Fibroblast of skin of left biceps (primary cell): ENCODE measurements around the gene SPACA9.

Source experiments
- DNase-seq, 2 experiments: peaks; one replicate each; pipeline ENCODE4 v3.0.0-alpha.2; 2013; ENCODE audit warnings: low read depth in 2 of 2

Gene SPACA9

DNA sequence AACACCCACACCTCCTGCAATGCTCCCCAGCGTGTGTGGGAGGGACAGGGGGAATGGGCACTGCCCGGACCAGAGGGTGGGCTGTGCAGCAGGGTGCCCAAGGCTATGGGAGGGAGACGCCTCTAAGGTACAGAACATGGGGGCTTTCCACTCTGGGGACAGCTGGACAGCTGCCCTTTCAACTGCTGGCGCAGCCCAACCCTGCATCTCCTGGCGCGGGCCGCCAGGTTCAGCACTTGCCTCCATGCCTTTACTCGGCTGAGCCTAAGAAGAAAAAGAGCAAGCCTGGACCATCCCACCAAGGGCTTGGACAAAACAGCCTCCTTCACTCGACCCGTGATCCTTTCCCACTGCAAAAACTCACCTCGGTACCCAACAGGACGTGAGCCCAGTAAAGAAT, 15.6 kb upstream of the SPACA9 start:
- no peak for DNase-seq

- no peak for DNase-seq
Observed at GRCh38 chr9:132864277-132864676, 14.4 kb upstream of the SPACA9 start.

GRCh38 chr9:132864691-132865090, 14.0 kb upstream of the SPACA9 start:
- DNase-seq: no peak

GRCh38 chr9:132866898-132867297, 11.8 kb upstream of the SPACA9 start:
- no peak for DNase-seq

DNA sequence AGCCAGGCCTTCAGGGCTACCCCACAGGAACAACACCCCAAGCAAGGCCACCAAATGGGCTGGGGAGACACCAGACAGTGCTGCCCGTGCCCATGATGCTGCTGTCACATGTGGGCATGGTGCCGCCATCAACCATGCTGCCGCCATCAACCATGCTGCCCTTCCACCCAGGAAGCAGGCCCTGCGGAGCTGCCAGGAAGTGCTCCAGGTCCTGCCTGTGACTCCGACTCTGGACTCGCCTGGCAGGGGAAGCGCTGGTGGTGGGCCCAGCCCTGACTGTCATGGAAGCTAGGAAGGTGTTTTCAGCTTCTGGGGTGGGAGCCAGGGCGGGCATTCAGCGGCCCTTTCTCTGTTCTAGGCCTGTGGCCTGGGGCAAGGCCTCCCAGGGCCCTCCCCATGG, 9.4 kb upstream of the SPACA9 start:
- no peak for DNase-seq

DNA sequence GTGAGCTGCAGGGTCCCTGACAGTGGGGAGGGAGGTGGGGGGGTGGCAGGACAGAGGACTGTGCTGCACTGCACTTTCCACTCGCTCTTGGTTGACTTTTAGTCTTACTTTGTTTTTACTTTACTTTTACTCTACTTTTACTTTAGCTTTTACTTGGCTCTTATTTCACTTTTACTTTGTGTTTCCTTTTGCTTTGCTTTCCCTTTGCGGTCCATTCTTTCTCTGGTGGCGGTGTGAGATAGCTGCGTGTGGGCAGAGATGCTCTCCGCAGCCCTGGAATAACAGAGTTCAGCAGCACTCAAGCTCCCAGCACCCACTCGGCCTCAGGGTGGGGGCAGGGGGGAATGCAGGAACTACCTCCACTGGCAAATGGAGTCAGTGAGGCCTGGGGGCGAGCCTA, 5.3 kb upstream of the SPACA9 start:
- DNase-seq: no peak

GRCh38 chr9:132875159-132875558, 3.5 kb upstream of the SPACA9 start:
- no peak for DNase-seq

GRCh38 chr9:132876849-132877248, 1.8 kb upstream of the SPACA9 start:
- no peak for DNase-seq

DNA sequence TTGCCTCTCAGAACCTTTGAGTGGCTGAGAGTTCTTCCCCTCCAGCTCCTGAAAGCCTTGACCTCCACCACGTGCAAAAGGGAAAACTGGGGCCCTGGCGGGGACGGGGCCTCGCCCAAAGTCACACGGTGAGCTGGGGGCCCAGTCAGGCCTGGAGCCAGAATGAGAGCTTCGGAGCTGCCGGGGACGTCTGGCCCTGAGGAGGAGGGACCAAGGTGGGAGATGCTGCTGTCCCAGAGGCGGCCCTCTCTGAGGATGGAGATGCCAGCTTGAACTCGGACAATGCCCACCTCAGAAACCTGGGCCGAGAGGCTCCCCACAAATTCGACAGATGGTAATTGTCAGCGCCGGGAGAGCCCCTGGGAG, 1.3 kb upstream of the SPACA9 start:
- no peak for DNase-seq

DNA sequence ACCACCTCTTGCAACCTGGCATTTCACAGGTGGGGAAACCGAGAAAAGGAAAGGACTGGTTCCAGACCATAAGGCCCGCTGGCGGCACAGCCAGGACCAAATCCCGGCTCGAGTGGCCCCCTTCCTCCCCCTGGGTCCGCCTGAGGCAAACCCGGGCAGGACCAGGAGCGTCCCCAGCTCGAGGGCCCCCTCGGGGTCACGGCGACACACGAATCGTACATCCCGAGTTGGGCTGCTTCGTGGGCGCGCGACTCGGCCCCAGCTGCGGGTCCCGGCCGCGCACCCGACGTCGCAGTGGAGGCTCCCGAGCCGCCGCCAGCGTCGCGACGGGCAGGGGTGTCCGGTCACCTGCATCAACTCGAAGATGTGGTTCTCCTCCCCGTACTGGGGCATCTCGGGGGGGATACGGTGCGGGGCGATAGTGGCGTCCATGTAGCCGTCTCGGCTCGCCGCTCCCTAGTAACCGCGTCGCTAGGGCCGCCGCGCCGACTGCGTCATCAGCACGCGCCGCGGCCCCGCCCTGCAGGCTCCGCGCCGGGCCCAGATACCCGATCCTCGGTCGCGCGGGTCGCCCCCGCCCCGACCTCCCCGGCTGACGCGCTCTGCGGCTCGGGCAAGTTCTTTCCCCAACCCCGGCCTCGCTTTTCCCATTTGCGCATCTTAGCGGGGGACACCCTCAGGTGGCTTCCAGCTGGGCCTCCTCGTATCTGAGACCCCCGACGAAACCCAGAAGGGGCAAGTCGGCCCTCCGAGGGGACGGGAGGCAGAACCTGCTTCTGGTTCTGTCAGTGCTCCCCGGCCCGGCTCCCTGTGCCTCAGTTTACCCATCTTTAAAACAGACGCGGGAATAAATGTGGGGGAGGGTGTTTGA, 639 bp upstream of the SPACA9 start, which contains the start of gene AK8:
TSS of gene AK8 (minus strand) at position 461 of the 871 bp plus-strand sequence. CDS start at position 432, 29 bp downstream.
- peak; percentile 30 to 43 for DNase-seq

DNA sequence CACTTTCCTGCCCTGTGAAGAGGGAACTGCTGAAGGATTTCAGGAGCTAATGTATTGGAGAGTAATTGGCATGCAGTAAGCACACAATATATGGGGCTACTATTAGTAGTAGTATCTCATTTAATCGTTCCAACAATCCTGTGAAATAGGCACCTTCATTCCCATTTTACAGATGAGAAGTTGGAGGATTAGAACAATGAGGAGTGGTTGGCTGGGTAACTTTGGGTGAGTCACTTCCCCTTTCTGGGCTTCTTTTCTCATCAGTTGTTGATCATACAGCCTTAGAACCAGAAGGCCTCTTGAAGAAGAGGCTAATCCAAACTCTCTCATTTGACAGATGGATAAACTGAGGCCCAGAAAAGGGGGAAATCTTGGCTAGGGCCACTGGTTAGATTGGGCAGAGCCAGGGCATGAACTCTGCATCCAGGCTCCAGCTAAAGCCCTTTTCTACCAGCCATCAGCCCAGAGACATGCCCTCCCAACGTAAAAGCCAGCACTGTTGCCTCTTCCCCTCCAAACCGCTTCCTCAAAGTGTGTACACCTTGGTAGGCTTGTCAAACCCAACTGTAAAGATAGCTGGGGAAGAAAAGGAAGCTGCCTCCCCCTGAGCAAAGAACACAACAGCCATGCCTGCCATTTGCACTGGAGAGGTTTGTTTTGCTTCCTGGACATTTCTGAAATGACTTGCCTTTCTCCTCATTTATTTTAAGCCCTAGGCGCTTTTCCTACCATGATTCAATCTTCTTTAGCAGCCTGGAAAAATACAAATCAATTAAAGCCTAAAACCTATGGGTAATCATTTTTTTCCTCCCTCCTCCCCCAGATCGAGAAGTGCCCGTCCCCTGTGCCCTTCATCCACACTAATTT, 992 bp downstream of the SPACA9 start:
- no peak for DNase-seq

DNA sequence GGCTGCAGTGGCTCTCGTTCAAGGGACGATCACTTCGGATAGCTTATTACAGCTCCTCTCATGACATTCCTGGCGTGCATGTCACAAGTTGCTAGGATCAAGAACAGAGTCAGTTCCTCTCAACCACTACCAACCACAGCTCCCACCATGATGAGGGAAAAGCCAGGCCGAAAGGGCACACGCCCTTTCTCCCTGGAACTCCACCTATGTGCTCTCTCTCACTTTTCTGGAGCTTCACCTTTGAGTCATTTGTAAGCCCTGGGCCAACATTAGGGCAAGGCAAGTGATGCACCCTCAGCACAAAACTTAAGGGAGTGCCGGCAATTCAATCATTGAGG, 1.6 kb downstream of the SPACA9 start:
- no peak for DNase-seq

DNA sequence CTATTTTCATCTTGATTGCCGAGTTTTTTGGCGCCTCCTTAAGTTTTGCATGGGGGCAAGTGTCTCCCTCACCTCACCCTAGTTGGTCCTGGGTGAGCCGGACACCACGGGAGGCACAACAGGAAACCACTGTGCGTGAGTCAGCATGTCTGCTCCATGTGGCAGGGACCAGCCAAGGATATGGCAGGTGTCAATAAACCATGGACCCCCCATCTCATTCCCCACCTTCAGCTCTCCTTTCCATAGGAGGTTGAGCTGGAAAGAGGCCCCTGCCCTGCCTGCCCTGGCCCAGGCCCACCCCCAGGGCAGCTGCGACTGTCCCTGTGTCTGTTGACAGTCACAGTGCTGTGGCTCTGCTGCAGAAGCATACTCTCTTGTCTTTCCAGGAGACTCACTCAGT, 3.1 kb downstream of the SPACA9 start:
- no peak for DNase-seq

GRCh38 chr9:132882616-132883015, 3.9 kb downstream of the SPACA9 start:
- DNase-seq: no peak

DNA sequence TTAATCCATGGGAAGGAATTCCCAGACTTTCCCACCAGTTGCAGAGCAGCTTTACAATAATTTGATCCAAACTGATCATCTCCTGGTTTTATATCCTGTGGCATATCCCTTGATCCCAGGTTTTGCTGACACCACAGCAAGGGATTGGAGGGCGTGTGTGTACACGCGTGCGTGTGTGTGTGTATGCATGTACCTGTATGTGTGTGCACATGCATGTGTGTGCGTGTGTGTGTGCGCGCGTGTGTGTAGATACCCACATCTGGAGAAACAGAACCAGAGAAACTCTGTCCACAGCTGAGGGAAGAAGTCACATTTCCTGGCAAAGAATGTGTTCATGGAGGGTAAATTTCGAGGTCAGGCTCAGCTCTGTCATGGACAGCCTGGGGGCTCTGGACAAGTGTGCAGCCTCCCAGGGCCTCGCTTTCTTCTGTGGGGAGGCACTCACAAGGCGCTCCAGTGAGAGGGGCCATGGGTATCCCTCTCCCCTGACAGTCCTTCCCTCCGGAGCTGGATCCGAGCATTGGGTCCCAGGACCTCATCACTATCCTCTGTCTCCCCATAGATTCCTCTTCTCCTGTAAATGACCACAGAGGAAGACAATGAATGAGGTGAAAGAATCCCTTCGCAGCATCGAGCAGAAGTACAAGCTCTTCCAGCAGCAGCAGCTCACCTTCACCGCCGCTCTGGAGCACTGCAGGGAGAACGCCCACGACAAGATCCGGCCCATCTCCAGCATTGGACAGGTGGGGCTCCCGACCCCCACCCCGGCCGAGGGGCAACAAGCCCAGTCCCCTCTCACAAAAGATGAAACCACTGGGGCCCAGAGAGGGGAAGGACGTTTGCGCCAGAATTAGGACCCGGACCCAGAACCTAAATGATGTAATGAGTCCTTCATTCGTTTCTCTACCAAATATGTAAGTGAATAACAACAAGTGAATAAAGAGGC, 4.9 kb downstream of the SPACA9 start:
- no peak for DNase-seq

DNA sequence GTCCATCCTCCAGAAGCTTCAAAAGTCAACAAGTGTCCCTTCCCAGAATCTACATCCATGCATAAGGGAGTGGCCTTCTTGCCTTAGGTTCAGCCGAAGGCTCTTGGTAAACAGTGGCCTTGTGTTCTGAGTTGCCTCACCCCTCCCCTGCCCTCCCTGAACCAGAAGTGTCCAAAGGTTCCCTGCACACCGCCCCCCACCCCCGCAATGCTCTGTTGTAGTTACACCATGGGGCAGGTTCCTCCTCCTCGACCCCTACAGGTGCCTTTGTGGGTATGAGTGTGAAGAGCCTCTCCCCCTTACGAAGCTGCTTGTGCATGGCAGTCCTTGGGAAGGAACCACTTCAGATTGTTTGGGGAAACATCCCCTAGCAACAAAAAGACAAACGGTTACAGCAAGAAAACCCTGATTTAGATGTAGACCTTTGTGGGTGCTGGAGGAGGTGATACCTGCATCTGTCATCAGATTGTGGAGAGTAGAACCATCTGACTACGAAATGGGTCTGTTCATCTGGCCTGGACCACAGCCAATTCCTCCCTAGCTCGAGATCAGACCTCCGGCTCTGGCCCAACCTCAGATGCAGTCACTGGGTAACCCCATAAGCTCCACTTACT, 7.1 kb downstream of the SPACA9 start:
- no peak for DNase-seq

GRCh38 chr9:132886334-132886725, 7.6 kb downstream of the SPACA9 start:
- DNase-seq: no peak

DNA sequence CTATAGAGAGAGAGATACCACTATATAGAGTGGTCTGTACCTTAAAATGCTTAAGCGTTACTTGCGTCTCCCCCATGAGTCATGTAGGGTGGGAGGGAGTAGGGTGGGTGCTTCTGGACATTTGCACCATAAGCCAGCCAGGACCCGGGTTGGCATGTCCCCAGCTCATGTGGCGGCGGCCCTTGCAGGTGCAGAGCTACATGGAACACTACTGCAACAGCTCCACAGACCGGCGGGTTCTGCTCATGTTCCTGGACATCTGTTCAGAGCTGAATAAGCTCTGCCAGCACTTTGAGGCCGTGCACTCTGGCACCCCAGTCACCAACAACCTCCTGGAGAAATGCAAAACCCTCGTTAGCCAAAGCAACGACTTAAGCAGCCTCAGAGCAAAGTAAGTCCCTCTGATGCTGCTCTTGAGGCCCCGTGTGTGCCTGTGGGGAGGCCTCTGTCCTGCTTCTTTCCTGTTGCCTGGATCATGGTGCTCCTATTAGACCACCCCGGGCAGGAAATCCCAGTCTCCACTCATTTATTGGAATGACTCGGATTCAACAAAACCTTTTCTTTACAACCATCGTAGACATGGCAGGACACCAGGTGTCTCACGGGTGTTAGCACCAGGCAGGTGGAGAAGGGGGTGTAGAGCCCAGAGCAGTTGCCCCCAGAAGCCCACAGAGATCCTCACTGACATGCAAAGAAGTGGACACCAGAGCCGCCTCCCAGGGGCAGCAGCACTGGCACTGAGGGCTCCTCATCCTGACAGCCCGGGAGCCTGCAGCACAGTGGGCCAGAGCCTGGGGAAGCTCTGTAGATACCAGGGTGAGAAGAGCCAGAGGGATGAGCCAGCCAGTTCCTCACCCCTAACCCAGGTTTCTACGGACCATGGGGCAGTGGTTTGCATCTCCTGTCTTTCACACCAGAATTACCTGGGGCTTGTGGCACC, 8.8 kb downstream of the SPACA9 start:
- no peak for DNase-seq

GRCh38 chr9:132888151-132888550, 9.5 kb downstream of the SPACA9 start:
- no peak for DNase-seq

GRCh38 chr9:132892400-132892799, 13.7 kb downstream of the SPACA9 start:
- no peak for DNase-seq
